HEK293 (cell line): ENCODE measurements around the gene SLC22A4.

Experiments used
- CTCF ChIA-PET: fragments of 350-600 bp; formaldehyde crosslinking; extraction: SDS; loops from one replicate; lab custom pipeline; 2021; ENCODE audit warnings: antibody characterized with exemption; lab: Yijun Ruan, JAX
- POLR2A ChIA-PET: fragments of 300-600 bp; formaldehyde crosslinking; extraction: SDS; loops from one replicate; lab custom pipeline; 2020; ENCODE audit warnings: antibody characterized with exemption, inconsistent platforms; lab: Yijun Ruan, JAX
- H3K27ac ChIP-seq: fragments of 200-500 bp; sonication (Bioruptor generic); 2 replicates; pipeline ENCODE4 v1.5.1; 2014; ENCODE audit warnings: low read depth, low read length, control low read depth, inconsistent platforms; ENCODE audit errors: extremely low read depth
- H3K36me3 ChIP-seq, 2 experiments: fragments of 200-500 bp in 1 of 2; sonication (Bioruptor generic) in 1 of 2; 1 replicate in 1 of 2; 2 replicates in 1 of 2; pipeline ENCODE4 v1.5.1; 2014 to 2017; ENCODE audit warnings: inconsistent platforms in 2 of 2, low read length in 2 of 2; ENCODE audit not compliant: control insufficient read depth in 2 of 2, insufficient read depth in 1 of 2
- H3K4me1 ChIP-seq: fragments of 200-500 bp; sonication (Bioruptor generic); 2 replicates; pipeline ENCODE4 v1.5.1; 2014; ENCODE audit warnings: mild to moderate bottlenecking, low read length, inconsistent platforms; ENCODE audit not compliant: control insufficient read depth, insufficient read depth
- H3K4me3 ChIP-seq: 2 replicates; pipeline ENCODE4 v1.5.1; 2011; ENCODE audit warnings: low read depth, mild to moderate bottlenecking, control low read depth, low read length, moderate library complexity
- H3K9me3 ChIP-seq: fragments of 200-500 bp; sonication (Bioruptor generic); 2 replicates; pipeline ENCODE4 v1.5.1; 2014; ENCODE audit warnings: low read depth, low read length, inconsistent platforms; ENCODE audit not compliant: control insufficient read depth, insufficient read depth
- HOXA7 ChIP-seq: sonication (generic); formaldehyde crosslinking; IDR thresholded peaks from 2 replicates; pipeline ENCODE4 v1.8.1; 2022; ENCODE audit warnings: missing genetic modification reagents, borderline replicate concordance
- HOXC10 ChIP-seq: sonication (generic); formaldehyde crosslinking; IDR thresholded peaks from 2 replicates; pipeline ENCODE4 v1.8.1; 2023; ENCODE audit warnings: mild to moderate bottlenecking, missing genetic modification reagents
- KLF7 ChIP-seq: fragments of 450-650 bp; formaldehyde crosslinking; IDR thresholded peaks from 2 replicates; pipeline ENCODE4 v1.5.1; 2016; ENCODE audit warnings: missing biosample characterization, missing genetic modification characterization, borderline replicate concordance
- KLF9 ChIP-seq: fragments of 450-650 bp; formaldehyde crosslinking; IDR thresholded peaks from 2 replicates; pipeline ENCODE4 v1.5.1; 2016; ENCODE audit warnings: missing biosample characterization, missing genetic modification characterization, low read depth
- MZF1 ChIP-seq: fragments of 450-650 bp; formaldehyde crosslinking; IDR thresholded peaks from 2 replicates; pipeline ENCODE4 v1.5.1; 2017; ENCODE audit warnings: missing biosample characterization, missing genetic modification characterization, borderline replicate concordance
- PRDM1 ChIP-seq: fragments of 450-650 bp; formaldehyde crosslinking; IDR thresholded peaks from 2 replicates; pipeline ENCODE4; 2016; ENCODE audit warnings: missing biosample characterization, missing genetic modification characterization
- TRIM28 ChIP-seq: IDR thresholded peaks from 2 replicates; pipeline ENCODE4 v1.6.1; 2011; ENCODE audit warnings: low read length, control low read depth, borderline replicate concordance
- ZBTB17 ChIP-seq: fragments of 450-650 bp; formaldehyde crosslinking; IDR thresholded peaks from 2 replicates; pipeline ENCODE4 v1.5.1; 2016; ENCODE audit warnings: missing biosample characterization, missing genetic modification characterization
- ZIC2 ChIP-seq: fragments of 450-650 bp; formaldehyde crosslinking; IDR thresholded peaks from 2 replicates; pipeline ENCODE4 v1.5.1; 2016; ENCODE audit warnings: missing biosample characterization, missing genetic modification characterization
- ZNF146 ChIP-seq: fragments of 450-650 bp; formaldehyde crosslinking; IDR thresholded peaks from 2 replicates; pipeline ENCODE4 v1.5.1; 2016; ENCODE audit warnings: missing biosample characterization, missing genetic modification characterization
- ZNF600 ChIP-seq: fragments of 450-650 bp; formaldehyde crosslinking; IDR thresholded peaks from 2 replicates; pipeline ENCODE4 v1.5.1; 2016; ENCODE audit warnings: missing biosample characterization, missing genetic modification characterization
- ZNF610 ChIP-seq: fragments of 450-650 bp; formaldehyde crosslinking; IDR thresholded peaks from 2 replicates; pipeline ENCODE4 v1.5.1; 2016; ENCODE audit warnings: missing biosample characterization, missing genetic modification characterization, borderline replicate concordance
- ZNF624 ChIP-seq: fragments of 450-650 bp; formaldehyde crosslinking; IDR thresholded peaks from 2 replicates; pipeline ENCODE4 v1.5.1; 2017; ENCODE audit warnings: missing biosample characterization, missing genetic modification characterization
- ZNF776 ChIP-seq: fragments of 450-650 bp; formaldehyde crosslinking; IDR thresholded peaks from 2 replicates; pipeline ENCODE4 v1.5.0; 2017; ENCODE audit warnings: missing biosample characterization, missing genetic modification characterization, borderline replicate concordance
- ZSCAN23 ChIP-seq: fragments of 450-650 bp; formaldehyde crosslinking; IDR thresholded peaks from 2 replicates; pipeline ENCODE4 v1.5.1; 2016; ENCODE audit warnings: missing biosample characterization, missing genetic modification characterization
- TF ChIP-seq, protein P1 (sequence below): fragments of 450-650 bp; formaldehyde crosslinking; IDR thresholded peaks from 2 replicates; pipeline ENCODE4 v1.5.1; 2016; ENCODE audit warnings: missing biosample characterization, missing genetic modification characterization
- TF ChIP-seq, protein P2 (sequence below): fragments of 450-650 bp; formaldehyde crosslinking; IDR thresholded peaks from 2 replicates; pipeline ENCODE4 v1.5.1; 2016; ENCODE audit warnings: missing biosample characterization, missing genetic modification characterization
- TF ChIP-seq, protein P3 (sequence below): fragments of 450-650 bp; formaldehyde crosslinking; IDR thresholded peaks from 2 replicates; pipeline ENCODE4 v1.5.1; 2017; ENCODE audit warnings: missing biosample characterization, missing genetic modification characterization
- TF ChIP-seq, protein P4 (sequence below): fragments of 450-650 bp; formaldehyde crosslinking; optimal IDR thresholded peaks from 2 replicates; pipeline ENCODE3; 2016; ENCODE audit warnings: missing biosample characterization, mild to moderate bottlenecking, missing genetic modification characterization
- TF ChIP-seq, protein P5 (sequence below): fragments of 450-650 bp; formaldehyde crosslinking; IDR thresholded peaks from 2 replicates; pipeline ENCODE4 v1.5.1; 2016; ENCODE audit warnings: missing biosample characterization, missing genetic modification characterization
- TF ChIP-seq, protein P6 (sequence below): fragments of 450-650 bp; formaldehyde crosslinking; IDR thresholded peaks from 2 replicates; pipeline ENCODE4 v1.5.1; 2017; ENCODE audit warnings: missing biosample characterization, mild to moderate bottlenecking, missing genetic modification characterization, moderate library complexity

SLC22A4 gene

DNA sequence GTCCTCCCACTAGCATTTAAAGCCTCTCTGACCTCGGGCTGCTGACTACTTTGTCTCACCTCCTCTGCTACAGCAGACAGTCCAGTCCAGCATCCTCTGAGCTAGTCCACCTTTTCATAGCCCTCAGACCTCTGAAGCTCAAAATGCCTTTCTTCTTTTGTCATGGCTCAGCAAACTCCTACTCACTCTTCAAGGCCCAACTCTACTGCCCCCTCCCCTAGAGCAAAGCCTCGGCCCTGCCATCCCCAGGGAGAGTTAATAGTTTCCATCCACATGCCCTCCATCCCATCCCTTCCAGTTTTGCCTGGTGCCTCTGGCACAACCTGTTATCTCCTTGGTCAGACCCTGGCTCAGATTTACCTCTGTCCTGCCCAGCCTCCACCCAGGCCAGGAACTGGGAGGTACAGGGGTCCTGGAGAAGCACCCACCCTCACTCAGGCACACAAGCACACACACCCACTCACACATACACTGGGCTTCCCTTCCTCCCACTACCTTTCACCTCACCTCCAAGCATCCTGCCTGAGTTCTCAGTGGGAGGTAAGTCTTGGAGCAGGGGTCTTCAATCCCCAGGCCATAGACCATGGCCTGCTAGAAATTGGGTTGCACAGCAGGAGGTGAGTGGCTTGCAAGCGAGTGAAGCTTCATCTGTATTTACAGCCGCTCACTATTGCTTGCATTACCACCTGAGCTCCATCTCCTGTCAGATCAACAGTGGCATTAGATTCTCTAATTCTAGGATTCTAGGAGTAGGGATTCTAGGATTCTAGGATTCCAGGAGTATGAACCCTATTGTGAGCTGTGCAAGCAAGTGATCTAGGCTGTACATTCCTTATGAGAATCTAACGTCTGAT is 18.6 kb upstream of the SLC22A4 start (continued):
- TF ChIP-seq, protein P1, sequence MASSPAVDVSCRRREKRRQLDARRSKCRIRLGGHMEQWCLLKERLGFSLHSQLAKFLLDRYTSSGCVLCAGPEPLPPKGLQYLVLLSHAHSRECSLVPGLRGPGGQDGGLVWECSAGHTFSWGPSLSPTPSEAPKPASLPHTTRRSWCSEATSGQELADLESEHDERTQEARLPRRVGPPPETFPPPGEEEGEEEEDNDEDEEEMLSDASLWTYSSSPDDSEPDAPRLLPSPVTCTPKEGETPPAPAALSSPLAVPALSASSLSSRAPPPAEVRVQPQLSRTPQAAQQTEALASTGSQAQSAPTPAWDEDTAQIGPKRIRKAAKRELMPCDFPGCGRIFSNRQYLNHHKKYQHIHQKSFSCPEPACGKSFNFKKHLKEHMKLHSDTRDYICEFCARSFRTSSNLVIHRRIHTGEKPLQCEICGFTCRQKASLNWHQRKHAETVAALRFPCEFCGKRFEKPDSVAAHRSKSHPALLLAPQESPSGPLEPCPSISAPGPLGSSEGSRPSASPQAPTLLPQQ: no peak

DNA sequence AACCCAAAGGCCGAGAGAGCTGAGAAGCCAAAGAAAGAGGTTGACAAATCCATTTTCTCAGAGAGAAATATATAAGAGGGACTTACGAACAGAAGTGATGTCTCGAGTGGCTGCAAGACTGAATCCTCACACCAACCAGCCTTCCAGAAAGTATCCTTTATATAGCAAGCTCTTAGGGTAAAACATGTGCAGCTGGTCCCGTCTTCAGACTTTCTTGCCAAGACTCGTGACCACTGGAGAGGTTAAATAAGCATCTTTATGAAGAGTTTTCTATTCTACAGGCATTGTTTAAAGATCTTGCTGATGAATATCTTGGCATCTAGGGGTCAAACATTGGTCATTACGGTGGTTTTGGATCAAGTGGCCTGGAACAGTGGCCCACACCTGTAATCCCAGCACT is 16.9 kb upstream of the SLC22A4 start:
- Histone ChIP-seq H3K4me1 (no peaks in the 10 kb centered on the region), H3K9me3 (no peaks in the 10 kb centered on the region), H3K36me3 (no peaks in the 10 kb centered on the region), H3K27ac (no peak overlapping the region), H3K4me3 (no peak overlapping the region)
- TF ChIP-seq HOXA7: no peak
- no peak for TF ChIP-seq KLF9
- TF ChIP-seq, protein P2, sequence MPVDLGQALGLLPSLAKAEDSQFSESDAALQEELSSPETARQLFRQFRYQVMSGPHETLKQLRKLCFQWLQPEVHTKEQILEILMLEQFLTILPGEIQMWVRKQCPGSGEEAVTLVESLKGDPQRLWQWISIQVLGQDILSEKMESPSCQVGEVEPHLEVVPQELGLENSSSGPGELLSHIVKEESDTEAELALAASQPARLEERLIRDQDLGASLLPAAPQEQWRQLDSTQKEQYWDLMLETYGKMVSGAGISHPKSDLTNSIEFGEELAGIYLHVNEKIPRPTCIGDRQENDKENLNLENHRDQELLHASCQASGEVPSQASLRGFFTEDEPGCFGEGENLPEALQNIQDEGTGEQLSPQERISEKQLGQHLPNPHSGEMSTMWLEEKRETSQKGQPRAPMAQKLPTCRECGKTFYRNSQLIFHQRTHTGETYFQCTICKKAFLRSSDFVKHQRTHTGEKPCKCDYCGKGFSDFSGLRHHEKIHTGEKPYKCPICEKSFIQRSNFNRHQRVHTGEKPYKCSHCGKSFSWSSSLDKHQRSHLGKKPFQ (tag by site-specific recombination): no peak
- TF ChIP-seq, protein P3, sequence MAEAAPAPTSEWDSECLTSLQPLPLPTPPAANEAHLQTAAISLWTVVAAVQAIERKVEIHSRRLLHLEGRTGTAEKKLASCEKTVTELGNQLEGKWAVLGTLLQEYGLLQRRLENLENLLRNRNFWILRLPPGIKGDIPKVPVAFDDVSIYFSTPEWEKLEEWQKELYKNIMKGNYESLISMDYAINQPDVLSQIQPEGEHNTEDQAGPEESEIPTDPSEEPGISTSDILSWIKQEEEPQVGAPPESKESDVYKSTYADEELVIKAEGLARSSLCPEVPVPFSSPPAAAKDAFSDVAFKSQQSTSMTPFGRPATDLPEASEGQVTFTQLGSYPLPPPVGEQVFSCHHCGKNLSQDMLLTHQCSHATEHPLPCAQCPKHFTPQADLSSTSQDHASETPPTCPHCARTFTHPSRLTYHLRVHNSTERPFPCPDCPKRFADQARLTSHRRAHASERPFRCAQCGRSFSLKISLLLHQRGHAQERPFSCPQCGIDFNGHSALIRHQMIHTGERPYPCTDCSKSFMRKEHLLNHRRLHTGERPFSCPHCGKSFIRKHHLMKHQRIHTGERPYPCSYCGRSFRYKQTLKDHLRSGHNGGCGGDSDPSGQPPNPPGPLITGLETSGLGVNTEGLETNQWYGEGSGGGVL: no peak
- TF ChIP-seq KLF7 (tag by site-specific recombination): no peak
- TF ChIP-seq HOXC10: no peak
- TF ChIP-seq, protein P4, sequence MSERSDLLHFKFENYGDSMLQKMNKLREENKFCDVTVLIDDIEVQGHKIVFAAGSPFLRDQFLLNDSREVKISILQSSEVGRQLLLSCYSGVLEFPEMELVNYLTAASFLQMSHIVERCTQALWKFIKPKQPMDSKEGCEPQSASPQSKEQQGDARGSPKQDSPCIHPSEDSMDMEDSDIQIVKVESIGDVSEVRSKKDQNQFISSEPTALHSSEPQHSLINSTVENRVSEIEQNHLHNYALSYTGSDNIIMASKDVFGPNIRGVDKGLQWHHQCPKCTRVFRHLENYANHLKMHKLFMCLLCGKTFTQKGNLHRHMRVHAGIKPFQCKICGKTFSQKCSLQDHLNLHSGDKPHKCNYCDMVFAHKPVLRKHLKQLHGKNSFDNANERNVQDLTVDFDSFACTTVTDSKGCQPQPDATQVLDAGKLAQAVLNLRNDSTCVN: no peak
- TF ChIP-seq ZBTB17 (tag by site-specific recombination): no peak
- TF ChIP-seq ZIC2 (tag by site-specific recombination): no peak
- TF ChIP-seq, protein P5, sequence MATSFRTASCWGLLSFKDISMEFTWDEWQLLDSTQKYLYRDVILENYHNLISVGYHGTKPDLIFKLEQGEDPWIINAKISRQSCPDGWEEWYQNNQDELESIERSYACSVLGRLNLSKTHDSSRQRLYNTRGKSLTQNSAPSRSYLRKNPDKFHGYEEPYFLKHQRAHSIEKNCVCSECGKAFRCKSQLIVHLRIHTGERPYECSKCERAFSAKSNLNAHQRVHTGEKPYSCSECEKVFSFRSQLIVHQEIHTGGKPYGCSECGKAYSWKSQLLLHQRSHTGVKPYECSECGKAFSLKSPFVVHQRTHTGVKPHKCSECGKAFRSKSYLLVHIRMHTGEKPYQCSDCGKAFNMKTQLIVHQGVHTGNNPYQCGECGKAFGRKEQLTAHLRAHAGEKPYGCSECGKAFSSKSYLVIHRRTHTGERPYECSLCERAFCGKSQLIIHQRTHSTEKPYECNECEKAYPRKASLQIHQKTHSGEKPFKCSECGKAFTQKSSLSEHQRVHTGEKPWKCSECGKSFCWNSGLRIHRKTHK (tag by site-specific recombination): no peak
- no peak for TF ChIP-seq ZSCAN23 (tag by site-specific recombination)
- no peak for TF ChIP-seq TRIM28
- no peak for TF ChIP-seq MZF1 (tag by site-specific recombination)
- no peak for TF ChIP-seq ZNF624 (tag by site-specific recombination)
- no peak for TF ChIP-seq ZNF146 (tag by site-specific recombination)
- TF ChIP-seq ZNF776 (tag by site-specific recombination): no peak
- no peak for TF ChIP-seq ZNF600 (tag by site-specific recombination)
- no peak for TF ChIP-seq ZNF610 (tag by site-specific recombination)
- TF ChIP-seq PRDM1 (tag by site-specific recombination): no peak
- TF ChIP-seq, protein P6, sequence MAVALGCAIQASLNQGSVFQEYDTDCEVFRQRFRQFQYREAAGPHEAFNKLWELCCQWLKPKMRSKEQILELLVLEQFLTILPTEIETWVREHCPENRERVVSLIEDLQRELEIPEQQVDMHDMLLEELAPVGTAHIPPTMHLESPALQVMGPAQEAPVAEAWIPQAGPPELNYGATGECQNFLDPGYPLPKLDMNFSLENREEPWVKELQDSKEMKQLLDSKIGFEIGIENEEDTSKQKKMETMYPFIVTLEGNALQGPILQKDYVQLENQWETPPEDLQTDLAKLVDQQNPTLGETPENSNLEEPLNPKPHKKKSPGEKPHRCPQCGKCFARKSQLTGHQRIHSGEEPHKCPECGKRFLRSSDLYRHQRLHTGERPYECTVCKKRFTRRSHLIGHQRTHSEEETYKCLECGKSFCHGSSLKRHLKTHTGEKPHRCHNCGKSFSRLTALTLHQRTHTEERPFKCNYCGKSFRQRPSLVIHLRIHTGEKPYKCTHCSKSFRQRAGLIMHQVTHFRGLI (tag by site-specific recombination): no peak
- POLR2A ChIA-PET: no interaction called here
- CTCF ChIA-PET: interaction anchor here (0.6 to 1.1 kb wide), 3 partner anchors 16 to 269 kb away, joined by 3 to 4 read pairs (median 3); no protein-coding TSS in a partner anchor
